Hematopoietic multipotent progenitor cell treated with erythropoietin and hydrocortisone succinate and interleukin-3 and kit ligand, for 6 days (in vitro differentiated cells): ENCODE results near the gene MORC1.

Experiments used
- DNase-seq: peaks from one replicate; pipeline ENCODE4 v3.0.0-alpha.2; 2015

MORC1 gene

DNA sequence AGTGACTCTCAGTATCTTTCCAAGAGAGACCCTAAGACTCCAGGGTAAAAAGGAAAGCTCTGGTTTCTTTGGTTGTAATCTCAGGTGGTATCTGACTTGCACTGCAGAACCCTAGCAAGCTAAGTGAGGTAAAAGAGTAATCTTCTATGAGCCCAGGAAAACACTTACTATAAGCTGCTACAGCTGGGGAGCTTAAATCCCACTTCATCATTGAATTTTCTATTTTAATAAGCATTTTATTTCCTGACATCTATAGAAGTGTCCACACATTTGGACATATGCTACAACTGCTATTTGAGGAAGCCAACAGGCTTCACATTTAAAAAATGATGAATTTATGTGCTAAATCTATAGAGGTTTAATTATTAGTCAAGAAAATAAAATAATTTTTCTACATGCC lies 91.1 kb downstream of the MORC1 start:
- no peak for DNase-seq

DNA sequence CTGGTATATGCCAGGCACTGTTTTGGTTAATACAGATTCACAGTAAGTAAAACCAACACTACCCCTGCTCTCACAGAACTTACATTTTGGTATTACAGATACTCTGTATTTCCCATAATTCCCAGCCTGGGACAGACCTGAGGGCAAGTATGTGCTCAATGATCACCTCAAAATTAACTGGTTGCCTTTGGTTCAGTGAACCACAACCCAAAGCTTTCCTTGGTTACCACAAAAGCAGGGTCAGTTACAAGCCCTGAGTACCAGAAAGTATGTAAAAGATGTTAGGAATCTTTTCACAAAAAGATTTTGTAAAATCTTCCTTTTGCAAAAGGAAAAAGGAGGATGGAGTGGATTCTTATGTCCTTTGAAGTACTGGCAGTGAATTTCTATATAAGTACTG lies 92.0 kb downstream of the MORC1 start:
- no peak for DNase-seq

DNA sequence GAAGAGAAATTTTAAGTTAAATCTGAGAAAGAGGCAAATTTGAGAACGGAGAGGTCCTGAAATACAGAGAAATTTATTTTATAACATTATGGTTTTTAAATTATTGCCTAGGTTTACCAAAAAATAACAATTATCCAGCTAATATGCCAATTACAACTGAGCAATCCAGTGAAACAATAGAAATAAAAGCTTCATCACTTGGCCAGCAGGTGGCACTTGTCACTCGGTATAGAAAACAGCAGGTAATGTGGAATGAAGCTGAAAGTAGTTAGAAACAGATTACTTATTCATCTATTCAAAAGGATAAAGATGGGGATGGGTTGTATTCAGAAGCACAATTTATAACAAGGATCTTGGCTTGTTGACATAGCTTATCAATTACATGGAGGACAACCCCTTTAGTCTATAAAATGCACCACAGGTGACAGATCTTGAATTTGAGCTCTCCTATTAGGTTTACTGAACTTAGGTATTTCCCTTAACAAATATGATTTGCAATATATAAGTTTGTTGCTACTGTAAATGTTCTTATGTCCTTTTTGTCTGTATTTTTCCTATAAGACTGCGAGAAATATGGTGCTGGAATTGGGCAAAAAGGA lies 94.2 kb downstream of the MORC1 start:
- DNase-seq = peak; percentile 69

DNA sequence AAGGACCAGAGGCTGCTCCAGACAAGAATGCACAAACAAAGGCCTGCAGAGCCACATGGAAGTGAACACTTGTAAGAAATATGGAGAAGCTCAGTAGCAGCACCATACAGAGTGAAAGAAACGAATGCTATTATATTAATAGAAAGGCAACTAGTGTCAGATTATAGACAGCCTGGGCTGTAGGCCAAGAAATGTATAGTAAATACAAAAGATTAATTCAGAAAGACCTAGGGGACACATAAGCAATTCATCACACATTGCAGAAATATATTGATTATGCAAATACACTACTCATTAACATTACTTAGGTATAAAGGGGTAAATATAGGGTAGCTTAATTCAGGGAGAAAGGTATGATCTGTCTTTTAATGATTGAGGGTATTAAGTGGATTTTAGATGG lies 94.8 kb downstream of the MORC1 start:
- DNase-seq = no peak

DNA sequence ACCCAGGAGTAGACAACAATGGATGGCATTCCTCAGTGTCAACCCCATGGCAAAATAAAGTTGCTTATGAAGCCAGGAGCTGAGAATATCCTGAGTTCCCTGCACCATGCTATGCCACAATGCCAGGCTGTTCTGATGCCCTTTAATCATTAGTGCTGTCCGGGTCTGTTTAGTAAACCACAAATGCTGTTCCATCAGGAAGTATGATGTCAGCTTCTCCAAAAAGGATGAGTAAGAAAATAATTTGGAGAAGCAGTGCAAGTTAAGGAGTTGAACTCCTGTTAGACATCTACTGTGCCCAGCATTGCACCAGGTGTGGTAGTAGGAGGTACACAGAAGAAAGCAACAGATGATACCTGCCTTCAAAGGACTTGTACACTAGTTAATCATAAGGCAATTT lies 96.4 kb downstream of the MORC1 start:
- no peak for DNase-seq

DNA sequence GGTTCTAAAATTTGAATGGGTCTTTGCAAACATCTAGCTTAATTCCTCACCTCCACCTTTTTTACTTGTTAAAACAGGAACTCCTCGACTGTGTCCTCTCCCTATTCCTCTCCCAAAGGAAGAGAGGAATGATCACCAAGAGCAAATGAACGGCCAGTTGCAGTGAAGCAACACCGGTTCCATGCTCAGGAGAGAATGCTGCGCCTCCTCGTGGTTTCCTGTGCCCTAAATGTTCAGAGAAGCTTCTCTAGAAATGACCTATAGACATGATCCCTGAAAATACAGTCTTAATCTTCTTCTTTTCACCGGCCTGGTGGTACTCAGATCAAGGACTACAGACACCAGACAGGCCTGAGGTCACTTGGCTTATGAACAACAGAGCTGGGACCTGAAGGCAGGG lies 99.1 kb downstream of the MORC1 start:
- peak; percentile 1 for DNase-seq

DNA sequence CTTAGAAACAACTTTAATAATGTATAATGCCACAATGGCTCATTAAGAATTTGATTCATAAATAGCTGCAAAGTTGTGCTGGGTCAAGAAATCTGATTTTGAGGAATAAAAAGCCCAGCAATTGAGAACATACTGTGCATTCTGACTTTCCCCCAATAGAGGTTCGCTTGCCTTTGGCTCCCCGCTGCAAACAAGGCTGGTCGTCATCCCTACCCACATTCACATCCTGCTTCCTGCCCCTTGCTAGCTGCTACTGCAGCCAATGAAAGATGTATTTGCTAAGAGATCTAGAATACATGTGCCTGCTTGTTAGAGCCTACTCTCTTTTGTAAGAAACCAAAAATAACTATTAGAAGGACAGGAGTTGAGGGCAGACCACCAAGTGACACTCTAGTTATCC lies 112.5 kb downstream of the MORC1 start:
- DNase-seq = no peak

DNA sequence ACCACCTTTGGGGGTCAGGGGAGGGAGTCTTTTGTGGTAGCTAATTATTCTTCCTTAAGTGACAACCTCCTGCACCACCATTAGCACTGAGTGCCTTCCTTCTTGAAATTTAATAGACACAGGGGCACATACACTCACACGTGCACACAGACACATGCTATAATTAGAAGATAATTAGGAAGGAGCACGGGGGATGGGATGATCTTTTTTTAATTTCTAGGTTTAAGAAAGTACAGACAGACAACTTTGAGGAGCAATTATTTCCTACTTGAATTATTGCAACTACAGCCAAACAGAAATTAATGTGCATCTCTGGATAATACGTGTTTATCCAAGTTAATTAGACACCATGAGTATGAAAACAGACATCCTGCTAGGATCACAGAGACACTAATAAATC lies 119.5 kb downstream of the MORC1 start:
- DNase-seq = no peak

DNA sequence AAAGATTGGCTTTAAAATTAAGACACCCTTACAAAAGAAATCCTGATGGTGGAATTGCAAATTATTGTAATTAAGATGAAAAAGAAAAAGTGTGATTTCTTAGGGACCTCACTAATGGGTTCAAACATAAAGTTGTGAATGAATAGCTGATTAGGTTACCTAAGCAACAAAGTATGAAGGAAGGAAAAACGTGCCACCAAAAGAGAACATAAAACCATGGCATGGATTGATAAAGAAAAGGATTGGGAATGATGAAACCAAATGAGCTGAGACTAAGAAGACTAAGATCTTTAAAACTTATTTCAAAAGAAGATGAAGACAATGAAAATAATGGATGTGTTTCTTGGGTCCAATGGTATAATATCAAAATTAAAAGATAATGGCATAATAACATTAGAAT lies 132.1 kb downstream of the MORC1 start:
- DNase-seq = peak; percentile 1

DNA sequence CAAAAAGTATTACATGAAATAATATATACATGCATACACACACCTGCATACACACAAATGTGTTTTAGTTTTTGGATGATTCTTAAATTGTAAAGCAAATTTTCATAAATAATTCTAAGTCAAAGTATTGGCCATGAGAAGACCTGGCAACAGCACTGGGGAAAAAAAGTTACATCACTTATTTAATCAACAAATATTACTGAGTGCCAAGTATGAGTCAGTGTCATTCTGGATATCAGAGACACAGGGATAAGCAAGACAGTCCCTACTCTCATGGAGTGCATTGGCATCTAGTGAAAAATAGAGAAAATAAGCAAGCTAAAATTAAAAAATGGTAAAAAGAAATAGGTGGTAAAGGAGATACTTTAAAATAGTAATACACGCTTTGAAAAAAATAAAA lies 134.9 kb downstream of the MORC1 start:
- DNase-seq = no peak

DNA sequence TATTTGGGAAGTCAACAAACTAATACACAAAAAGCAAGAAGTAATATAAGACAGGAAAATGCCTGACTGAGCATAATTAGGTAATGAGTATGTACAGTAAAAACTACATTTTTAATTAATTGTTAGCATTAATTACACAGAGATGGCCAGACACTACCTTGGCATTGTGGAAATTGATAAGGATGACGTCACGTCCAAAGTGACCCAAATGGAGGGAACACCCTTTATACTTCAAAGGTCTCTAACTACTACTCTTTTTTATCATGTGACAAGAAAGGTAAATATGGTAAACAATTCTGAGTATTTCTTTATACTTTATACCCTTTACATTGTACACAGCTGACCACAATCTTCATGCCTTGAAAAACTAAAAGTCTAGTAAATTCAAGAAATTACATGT lies 141.9 kb downstream of the MORC1 start:
- no peak for DNase-seq

DNA sequence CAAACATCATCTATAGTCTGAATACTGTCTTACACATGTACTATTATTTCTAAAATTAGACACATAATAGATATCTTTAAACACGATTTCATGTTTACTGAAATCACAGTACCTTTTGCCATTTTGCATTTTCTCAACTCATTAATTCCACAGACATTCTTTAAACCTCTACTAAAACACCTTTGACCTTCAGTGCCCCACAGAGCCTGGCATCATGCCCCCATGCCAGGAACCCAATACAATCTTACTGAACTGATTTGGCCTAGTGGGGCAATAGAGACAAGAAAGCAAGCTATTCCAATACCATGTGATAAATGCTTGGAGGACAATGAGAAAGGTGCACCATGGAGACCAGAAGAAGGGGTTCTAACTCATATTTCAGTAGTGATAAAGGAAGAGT lies 144.9 kb downstream of the MORC1 start:
- DNase-seq = no peak

DNA sequence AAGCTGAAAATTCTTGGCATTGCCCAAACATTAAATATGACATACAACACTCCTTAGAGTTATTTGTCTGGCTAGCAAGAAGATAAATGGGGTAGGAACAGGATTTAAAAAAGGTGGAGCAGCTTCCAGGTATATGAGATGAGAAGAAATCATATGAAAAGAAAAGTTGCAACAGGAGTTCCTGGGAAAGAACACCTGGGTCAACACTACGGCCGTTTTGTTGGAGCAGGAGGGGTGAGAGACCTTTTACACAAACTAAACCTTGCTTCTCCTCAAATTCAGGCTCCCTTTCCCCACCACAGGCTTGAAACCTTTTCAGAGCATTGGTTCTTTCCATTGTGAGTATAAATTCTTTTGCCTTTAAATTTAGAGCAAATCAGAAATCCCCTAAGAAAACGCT lies 145.5 kb downstream of the MORC1 start:
- DNase-seq = no peak

DNA sequence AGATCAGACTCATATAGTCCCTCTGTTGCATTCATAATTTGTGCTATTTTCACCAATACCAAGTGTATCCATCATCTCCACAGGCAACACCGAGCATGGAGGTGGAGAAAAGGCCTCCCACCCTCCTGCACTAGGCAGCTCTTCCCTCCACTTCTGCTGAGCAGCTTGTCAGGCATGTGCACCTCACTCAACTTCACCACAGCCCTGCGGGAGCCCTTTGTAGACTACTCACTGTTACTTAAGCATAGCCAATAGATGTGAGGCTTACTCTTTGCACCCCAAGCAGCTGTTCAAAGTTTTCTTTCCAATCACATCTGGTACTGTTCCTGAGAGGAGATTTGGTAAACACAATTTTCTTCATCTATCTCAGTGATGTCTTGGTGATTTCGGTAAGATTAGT lies 147.4 kb downstream of the MORC1 start:
- no peak for DNase-seq

DNA sequence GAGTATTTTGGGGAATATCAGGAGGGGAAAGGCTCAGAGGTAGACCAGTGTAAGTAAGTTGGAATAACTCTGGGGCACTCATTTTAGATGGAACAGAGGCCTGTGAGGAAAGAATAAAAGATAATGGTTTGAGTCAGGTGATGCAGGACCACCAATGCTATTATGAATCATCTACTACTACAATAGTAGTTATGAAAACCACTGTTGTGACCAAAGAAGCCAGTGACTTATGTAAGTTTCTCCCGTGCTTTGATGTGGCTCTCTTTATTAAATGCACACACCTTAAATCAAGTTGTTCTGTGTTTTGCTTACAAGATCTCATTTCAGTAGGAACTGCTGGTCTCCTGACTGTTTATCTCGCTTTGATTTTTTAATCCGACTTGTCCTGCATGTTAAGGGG lies 151.2 kb downstream of the MORC1 start:
- no peak for DNase-seq

DNA sequence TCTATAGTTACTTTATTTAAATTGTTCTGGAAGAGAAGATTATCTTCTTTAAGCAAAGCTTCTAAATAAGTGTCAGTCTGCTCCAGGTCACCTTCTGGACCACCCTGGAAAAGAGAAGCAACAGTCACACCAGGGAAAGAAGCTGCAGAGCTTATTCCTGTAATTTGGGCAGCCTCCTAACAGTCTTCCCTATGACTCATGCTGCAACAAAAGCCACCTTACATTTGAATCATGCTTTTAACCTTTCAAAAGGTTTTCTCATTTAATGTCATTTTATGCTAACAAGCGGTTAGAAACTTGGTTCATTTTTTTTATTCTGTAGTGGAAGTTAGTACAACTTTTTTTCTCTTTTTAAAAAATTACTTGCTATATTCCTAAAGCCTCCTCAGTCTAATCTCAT lies 158.9 kb downstream of the MORC1 start:
- DNase-seq = no peak

DNA sequence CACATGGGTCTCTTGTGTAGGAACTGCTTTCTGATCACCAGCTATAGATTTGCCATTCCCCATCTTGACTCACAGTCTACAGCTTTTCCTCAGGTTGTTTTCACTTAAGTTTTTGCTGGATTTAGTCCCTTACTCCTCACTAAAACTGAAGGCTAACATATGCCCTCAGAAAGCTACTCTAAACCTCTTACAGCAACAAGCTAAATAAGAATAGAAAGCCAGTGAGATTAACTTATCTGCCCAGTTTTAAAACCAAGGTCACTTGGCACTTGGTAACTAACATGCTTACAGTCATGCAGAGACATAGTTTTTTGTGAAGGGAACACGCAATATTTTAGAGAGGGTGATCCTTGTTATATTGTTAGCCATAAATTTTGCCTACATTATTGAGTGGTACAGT lies 164.2 kb downstream of the MORC1 start, which contains the start of gene GUCA1C:
Gene GUCA1C (minus strand): TSS at position 180 of the 400 bp plus-strand sequence. CDS start 117 bp downstream, at position 63.
- DNase-seq = no peak

DNA sequence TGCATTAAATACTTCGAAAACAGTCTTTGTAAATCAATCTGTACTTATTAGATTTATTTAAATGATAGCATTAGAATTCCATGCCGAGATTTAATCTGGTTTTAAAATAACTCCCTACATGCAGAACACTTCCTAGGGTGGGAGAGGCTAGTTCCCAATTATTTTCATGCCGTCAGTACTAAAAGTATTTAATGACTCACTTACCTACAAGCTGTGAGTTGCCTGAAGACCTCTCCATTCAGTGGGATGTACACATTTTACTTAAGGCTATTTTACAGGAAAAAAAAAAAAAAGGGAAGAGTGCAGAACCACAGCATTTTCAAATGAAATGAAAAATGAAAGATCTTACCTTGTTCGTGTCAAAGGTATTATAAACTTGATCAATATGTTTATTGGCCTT lies 164.7 kb downstream of the MORC1 start:
- DNase-seq = no peak

DNA sequence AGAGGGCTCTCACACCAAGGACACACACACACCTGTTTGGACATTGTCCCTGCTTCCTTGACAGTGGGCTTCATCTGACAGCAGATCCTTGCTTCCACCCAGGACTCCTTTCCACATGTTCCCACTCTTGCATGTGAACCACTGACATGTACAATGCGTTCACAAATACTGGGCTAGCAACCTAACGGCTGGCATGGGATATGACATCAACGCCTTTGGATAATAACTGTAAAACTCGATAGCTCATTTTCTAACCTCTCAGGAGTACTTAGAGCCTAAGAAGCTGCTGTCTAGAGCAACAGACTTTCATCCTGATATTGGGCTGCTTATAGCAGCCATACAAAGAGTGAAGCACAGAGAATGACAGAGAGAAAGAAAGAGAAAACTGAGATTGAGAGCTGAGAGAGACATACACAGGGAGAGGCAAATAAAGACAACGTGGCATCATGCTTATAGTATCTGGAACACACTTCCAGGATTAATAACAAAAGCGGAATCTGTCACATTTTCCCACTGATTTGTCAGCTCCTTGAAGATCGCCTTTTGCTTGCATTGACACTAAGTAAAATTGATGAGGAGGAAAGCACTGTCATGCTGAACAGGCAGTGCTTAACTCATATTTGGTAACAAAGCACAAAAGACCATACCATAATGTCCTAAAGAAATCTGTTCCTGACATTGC lies 166.0 kb downstream of the MORC1 start:
- DNase-seq = no peak

DNA sequence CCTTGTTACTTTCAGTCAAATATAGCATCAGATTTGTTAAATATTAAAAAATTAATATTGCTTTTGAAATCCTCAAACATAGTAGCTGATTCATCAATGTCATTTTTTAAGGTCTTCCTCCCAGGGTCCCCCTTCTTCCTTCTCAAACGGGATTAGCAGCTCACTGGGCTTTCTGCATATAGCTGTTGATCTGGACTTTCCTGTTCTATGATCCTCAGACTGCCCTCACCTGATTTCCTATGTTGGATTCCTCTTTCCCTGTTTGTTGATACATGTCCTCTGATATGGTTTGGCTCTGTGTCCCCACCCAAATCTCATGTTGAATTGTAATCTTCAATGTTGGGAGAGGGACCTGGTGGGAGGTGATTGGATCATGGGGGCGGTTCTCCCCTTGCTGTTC lies 170.1 kb downstream of the MORC1 start:
- no peak for DNase-seq

DNA sequence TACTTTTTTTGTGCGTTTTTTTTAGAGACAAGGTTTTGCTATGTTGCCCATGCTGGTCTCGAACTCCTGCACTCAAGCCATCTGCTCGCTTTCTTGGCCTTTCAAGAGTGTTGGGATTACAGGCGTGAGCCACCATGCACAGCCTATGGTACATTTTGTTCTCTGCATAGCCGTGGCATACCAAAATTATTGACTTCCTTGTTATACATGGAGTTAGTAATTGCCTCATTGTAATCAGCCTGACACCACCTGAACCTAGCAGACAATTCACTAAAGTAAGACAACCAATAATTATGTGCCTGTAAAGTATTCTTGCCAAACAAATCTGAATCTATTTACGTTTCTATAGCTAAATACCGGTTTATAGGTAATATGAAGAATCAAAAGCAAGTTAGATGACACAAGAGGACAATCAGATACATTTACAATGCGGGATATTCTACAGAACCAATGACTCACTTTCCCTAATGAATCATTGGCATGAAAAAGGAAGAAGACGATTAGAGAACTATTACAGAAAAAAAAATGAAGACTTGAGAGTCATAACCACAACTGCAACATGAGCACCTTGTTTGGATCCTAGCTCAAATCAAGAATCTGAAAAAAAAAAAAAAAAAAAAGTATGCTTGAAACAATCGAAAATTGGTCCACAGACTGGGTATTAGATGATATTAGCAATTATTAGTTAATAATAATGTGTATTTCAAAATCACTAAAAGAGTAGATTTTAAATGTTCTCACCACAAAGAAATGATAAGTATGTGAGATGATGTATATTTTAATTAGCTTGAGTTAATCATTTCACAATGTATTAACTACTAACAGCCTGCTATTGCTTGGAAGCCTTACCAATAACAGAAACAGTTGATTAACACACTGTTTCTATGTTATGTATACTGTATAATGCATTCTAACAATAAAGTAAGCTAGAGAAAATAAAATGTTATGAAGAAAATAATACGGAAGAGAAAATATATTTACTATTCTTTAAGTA lies 171.3 kb downstream of the MORC1 start:
- DNase-seq = no peak

DNA sequence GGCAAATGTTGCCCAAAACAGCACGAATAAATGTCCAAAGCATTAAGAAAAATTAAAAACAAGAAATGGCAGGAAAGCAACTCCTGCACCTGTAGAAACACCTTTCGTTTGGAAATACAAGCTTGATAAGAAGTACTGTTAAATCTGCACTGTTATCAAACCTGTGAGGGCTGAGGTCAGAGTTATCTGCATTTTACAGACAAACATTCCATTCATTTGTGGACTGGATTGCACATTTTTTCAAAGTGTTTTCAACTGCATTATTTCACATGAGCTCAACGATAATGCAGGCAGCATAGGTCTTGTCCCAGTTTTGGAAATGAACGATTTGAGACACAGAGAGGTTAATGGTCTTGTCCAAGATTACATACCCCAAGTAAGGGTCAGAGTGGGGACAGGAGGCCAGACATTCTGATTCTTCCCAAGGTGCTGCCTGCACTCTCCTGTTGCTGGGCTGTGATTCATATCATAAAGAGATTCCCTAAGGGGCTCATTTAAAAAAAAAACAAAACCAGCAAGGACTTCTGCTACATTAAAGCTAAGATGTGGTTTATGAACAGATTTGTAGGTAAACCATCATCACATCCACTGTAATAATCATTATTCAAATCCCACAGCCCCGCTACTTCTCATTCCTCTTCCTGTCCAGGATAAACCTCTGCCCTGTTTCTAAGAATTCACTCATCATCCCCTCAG lies 177.2 kb downstream of the MORC1 start:
- no peak for DNase-seq

DNA sequence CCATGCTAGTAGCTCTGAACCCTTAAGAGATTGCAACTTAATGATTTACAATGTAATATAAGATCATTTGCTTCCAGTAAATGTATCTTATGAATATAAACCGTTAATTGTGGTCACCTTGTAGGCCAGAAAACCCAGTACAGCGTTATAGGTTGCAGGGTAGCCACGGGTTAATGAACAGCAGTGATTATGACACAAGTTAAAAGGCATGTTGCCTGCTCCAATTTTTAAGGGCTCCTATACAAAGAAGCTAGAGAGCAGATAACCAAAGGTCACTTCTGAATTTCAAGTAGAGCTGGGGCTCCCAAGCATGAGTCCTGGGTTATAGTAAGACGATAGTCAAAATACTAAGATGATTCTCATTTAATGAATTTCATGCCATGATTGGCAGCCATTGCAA lies 177.8 kb downstream of the MORC1 start:
- DNase-seq = no peak
